ENCODE measurements around the gene GABBR1. TPM values are rescaled to one million over a fixed set of nuclear protein-coding genes. Genes with fewer than 3 reads are reported as not detected.

GABBR1 gene
- total and polyA plus RNA-seq, 2 of the 13 experiments (the other 11 are each of a cell fraction or from before 2014, with no cell fraction given) = 0.07 to 0.37 TPM

DNA sequence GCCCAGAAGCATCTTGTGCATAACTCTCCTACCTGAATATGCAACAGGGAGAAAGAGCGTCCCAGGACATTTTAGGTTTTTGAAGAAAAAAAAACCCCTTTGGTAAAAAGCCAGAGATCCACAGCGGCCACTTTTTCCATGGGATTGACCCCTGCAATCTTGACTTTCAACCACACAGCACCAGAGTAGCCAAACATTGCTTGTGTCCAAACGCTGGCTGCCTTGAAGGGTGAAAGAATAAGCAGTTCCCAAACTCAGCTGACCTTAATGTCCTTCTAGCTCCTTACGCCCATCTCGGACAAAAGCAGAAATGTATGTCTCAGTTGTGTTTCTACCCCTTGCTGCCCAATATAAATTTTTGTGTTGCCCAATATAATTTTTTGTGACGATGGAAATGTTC, 22.7 kb upstream of the GABBR1 start:
- TF ChIP-seq IRF2 (CRISPR knock-in tag; IDR thresholded peaks at IDR 0.05) (no peak), SP1 (IDR thresholded peaks at IDR 0.05) (no peak), SP1 (CRISPR knock-in tag; IDR thresholded peaks at IDR 0.05) (no peak), ZNF776 (CRISPR knock-in tag; IDR thresholded peaks at IDR 0.05) (no peak), SRSF1 (optimal IDR thresholded peaks at IDR 0.05; ENCODE audit: low read depth, low read length) (no peak), ZNF816 (CRISPR knock-in tag; IDR thresholded peaks at IDR 0.05; ENCODE audit: borderline replicate concordance) (no peak), ZNF276 (CRISPR knock-in tag; IDR thresholded peaks at IDR 0.05; ENCODE audit: low read depth) (no peak), NR2C2 (CRISPR knock-in tag; IDR thresholded peaks at IDR 0.05; ENCODE audit: borderline replicate concordance) (no peak), NR2F6 (IDR thresholded peaks at IDR 0.05) (no peak), NR2F6 (CRISPR knock-in tag; IDR thresholded peaks at IDR 0.05) (no peak), ZMYM3 (CRISPR knock-in tag; IDR thresholded peaks at IDR 0.05) (no peak), HIC2 (CRISPR knock-in tag; IDR thresholded peaks at IDR 0.05; ENCODE audit: low read depth) (no peak), ZBED4 (CRISPR knock-in tag; IDR thresholded peaks at IDR 0.05; ENCODE audit: borderline replicate concordance) (no peak), KLF16 (CRISPR knock-in tag; IDR thresholded peaks at IDR 0.05) (no peak), STAG1 (CRISPR knock-in tag; IDR thresholded peaks at IDR 0.05) (no peak), ZC3H4 (CRISPR knock-in tag; IDR thresholded peaks at IDR 0.05; ENCODE audit: borderline replicate concordance) (no peak), PHF20 (CRISPR knock-in tag; IDR thresholded peaks at IDR 0.05) (no peak), FOXP1 (IDR thresholded peaks at IDR 0.05) (no peak), FOXP1 (CRISPR knock-in tag; IDR thresholded peaks at IDR 0.05) (no peak), ZNF672 (CRISPR knock-in tag; IDR thresholded peaks at IDR 0.05) (no peak), RBAK (CRISPR knock-in tag; IDR thresholded peaks at IDR 0.05) (no peak), TCF12 (IDR thresholded peaks at IDR 0.05) (no peak), TCF12 (CRISPR knock-in tag; IDR thresholded peaks at IDR 0.05) (no peak)
- ATAC-seq (no peak), FAIRE-seq (no peak), DNase-seq (ENCODE audit: low spot score) (no peak)
- BruUV-seq (replicated peaks) = no TSS peak
- Histone ChIP-seq H3K4me3 (replicated peaks in 1 of 3; ENCODE audit: insufficient read depth in 1 of 3, low read depth in 2 of 3, low read length in 3 of 3) (no peak overlapping the region), H3K4me1 (ENCODE audit: insufficient read depth, low read length) (no peaks in the 10 kb centered on the region), H3K27me3 (ENCODE audit: control insufficient read depth in 1 of 2, insufficient read depth in 2 of 2, low read length in 2 of 2) (peaks cover 0 to 22% of the 10 kb centered on the region in 2 experiments; a peak in 2 of 5 replicates), H3K79me2 (ENCODE audit: insufficient read depth, low read length) (no peaks in the 10 kb centered on the region), H3K9ac (ENCODE audit: insufficient read depth, low read depth, low read length) (no peak overlapping the region), H2AFZ (ENCODE audit: low read length) (no peak overlapping the region), H3K27ac (ENCODE audit: extremely low read length, insufficient read depth, low read length) (no peak overlapping the region), H3K36me3 (replicated peaks in 1 of 2; ENCODE audit: control insufficient read depth in 1 of 2, insufficient read depth in 2 of 2, low read length in 2 of 2) (no peaks in the 10 kb centered on the region), H3K4me2 (ENCODE audit: low read depth, low read length) (no peak overlapping the region), H4K20me1 (ENCODE audit: insufficient read depth, low read length) (no peaks in the 10 kb centered on the region), H3K9me3 (ENCODE audit: low read length) (no peaks in the 10 kb centered on the region)
- intact Hi-C loops (cut with micrococcal nuclease; ENCODE audit: unreplicated experiment) (no loop called here), in situ Hi-C loops (cut with HindIII; ENCODE audit: extremely low pct_ligation_motif_present, low pct_unique_long_range_greater_than_20kb) (no loop called here)
- 30% methylated on average over 6 of the region's 6 CpGs for WGBS (ENCODE audit: low lambda C conversion rate)
- ChIA-PET POLR2A (no interaction called here), CTCF (ENCODE audit: low intra/inter-chr PET ratio, low total read pairs) (no interaction called here)
